ENCODE results near the gene SBNO1.
"Not testable (repeated sequence)": the region's sequence is repeated elsewhere in the genome, so short reads cannot be mapped to it uniquely, and the experiment has no call there.

DNA sequence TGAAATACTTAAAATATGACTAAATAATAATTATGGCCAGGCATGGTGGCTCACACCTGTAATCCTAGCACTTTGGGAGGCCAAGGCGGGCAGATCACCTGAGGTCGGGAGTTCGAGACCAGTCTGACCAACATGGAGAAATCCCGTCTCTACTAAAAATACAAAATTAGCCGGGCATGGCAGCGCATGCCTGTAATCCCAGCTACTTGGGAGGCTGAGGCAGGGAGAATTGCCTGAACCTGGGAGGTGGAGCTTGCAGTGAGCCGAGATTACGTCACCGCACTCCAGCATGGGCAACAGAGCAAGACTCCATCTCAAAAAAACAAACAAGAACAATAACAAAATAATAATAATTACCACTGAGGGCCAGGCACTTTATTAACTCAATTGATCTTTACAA, 20.9 kb upstream of the SBNO1 start:
- TF ChIP-seq, protein P1, sequence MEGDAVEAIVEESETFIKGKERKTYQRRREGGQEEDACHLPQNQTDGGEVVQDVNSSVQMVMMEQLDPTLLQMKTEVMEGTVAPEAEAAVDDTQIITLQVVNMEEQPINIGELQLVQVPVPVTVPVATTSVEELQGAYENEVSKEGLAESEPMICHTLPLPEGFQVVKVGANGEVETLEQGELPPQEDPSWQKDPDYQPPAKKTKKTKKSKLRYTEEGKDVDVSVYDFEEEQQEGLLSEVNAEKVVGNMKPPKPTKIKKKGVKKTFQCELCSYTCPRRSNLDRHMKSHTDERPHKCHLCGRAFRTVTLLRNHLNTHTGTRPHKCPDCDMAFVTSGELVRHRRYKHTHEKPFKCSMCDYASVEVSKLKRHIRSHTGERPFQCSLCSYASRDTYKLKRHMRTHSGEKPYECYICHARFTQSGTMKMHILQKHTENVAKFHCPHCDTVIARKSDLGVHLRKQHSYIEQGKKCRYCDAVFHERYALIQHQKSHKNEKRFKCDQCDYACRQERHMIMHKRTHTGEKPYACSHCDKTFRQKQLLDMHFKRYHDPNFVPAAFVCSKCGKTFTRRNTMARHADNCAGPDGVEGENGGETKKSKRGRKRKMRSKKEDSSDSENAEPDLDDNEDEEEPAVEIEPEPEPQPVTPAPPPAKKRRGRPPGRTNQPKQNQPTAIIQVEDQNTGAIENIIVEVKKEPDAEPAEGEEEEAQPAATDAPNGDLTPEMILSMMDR (IDR thresholded peaks at IDR 0.05), result not testable (repeated sequence)
- not testable (repeated sequence) for TF ChIP-seq EP300 (IDR thresholded peaks at IDR 0.05); POLR2A (IDR thresholded peaks at IDR 0.05; ENCODE audit: low read depth); POLR2AphosphoS5 (IDR thresholded peaks at IDR 0.05)
